AG04449 (cell line): ENCODE measurements around the gene TCF25.

Experiments used
- CTCF ChIA-PET: fragments of 350-600 bp; formaldehyde crosslinking; extraction: SDS; loops from one replicate; lab custom pipeline; 2021; ENCODE audit warnings: antibody characterized with exemption; lab: Yijun Ruan, JAX
- POLR2A ChIA-PET: fragments of 400-600, 350-600 bp; formaldehyde crosslinking; extraction: SDS; loops from one replicate; lab custom pipeline; 2020; ENCODE audit warnings: antibody characterized with exemption, inconsistent platforms; lab: Yijun Ruan, JAX
- DNase-seq: peaks from one replicate; pipeline ENCODE4 v3.0.0-alpha.2; 2010; ENCODE audit warnings: low read depth, low spot score
- H3K4me3 ChIP-seq: 2 replicates; pipeline ENCODE4 v1.5.1; 2011; ENCODE audit warnings: low read depth, mild to moderate bottlenecking, control low read depth, low read length
- TF ChIP-seq, protein P1 (sequence below): IDR thresholded peaks from one replicate; pipeline ENCODE4 v1.5.1; 2011; ENCODE audit warnings: mild to moderate bottlenecking, moderate library complexity, low read length, control low read depth, inconsistent platforms; ENCODE audit not compliant: insufficient read depth; ENCODE audit errors: missing control alignments

The TCF25 gene

DNA sequence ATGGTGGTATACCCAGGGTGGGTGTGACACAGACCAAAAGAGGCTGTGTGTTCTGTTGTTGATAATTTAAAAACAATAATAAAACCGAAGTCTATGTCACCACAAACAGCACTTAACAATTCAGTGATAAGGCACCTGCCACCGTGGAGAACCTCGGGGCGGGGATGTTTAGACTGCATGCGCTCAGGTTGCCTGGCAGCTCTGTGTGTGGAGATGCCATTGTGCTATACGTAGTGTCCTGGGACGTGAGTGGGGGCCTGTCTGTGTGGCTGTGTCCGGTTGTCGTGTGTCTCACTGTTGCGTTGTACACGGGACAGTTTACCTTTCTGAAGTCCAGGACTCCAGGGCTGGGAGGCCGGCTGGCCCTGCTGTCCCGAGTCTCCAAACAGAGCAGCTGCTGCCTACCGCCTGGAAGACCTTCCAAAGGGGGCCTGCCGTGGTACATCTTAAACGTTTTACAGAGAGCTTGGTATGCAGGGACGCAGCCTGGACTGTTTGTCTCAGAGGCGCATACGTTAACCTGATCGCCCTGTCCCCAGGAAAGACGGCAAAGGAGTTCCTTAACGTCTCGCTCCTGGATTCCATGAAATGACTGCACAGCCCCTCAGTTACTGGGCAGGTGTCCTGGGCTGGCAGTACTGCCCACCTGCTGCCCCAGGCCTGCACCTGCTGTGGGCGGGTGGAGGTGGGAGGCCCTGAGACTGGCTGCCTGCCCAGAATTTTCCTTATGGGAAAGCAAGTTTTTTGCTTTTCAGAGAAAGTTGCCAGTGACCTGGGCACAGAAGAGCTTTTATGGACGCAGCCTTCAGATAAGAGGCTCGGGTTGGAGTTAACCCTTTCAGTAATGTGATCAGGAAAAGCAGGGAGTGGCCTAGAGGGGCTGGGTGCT, 26.1 kb upstream of the TCF25 start:
- DNase-seq: no peak
- no peak overlapping the region for H3K4me3 ChIP-seq
- CTCF ChIA-PET: interaction anchor here (7.5 kb wide), 1 partner anchor 14 kb away, joined by 55 read pairs; no protein-coding TSS in a partner anchor
- TF ChIP-seq, protein P1, sequence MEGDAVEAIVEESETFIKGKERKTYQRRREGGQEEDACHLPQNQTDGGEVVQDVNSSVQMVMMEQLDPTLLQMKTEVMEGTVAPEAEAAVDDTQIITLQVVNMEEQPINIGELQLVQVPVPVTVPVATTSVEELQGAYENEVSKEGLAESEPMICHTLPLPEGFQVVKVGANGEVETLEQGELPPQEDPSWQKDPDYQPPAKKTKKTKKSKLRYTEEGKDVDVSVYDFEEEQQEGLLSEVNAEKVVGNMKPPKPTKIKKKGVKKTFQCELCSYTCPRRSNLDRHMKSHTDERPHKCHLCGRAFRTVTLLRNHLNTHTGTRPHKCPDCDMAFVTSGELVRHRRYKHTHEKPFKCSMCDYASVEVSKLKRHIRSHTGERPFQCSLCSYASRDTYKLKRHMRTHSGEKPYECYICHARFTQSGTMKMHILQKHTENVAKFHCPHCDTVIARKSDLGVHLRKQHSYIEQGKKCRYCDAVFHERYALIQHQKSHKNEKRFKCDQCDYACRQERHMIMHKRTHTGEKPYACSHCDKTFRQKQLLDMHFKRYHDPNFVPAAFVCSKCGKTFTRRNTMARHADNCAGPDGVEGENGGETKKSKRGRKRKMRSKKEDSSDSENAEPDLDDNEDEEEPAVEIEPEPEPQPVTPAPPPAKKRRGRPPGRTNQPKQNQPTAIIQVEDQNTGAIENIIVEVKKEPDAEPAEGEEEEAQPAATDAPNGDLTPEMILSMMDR: no peak
- POLR2A ChIA-PET: no interaction called here

DNA sequence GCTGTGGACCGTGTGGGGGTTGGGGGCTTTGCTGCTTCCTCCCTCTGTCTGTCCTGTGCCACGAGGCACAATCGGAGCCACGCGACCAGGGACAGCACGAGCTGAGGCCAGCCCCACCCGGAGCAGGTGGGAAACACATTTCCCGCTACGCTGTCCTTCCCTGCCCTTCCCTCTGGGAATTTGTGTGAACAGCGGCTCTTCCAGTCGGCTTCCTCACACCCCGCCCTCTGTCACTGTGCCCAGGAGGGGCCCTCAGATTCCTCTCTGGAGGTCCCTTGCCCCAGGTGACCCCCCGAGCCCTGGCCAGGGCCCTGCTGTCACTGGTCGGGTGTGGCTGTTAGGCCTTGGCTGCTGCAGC, 25.5 kb upstream of the TCF25 start:
- no peak overlapping the region for H3K4me3 ChIP-seq
- TF ChIP-seq, protein P1: no peak
- DNase-seq: no peak
- POLR2A ChIA-PET: no interaction called here
- CTCF ChIA-PET: interaction anchor here (7.5 kb wide), 1 partner anchor 13 kb away, joined by 55 read pairs; no protein-coding TSS in a partner anchor

DNA sequence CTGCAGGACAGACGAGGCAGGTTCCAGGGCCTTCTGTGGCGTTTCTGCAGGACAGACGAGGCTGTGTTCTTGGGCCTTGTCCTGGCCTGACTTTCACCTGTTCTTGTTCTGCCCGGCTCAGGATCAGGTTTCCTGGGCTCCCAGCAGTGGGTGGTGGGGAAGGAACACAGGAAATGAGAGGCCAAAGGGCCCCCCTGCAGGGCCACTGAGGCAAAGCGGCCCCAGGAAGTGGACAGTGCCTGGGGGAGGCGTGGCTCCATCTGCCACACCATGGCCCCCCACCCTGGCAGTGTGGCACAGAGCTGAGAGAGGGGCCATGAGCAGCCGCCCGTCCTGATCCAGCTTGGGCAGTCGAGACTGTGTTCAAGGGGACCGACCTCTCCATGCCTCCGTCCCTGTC, 24.4 kb upstream of the TCF25 start:
- POLR2A ChIA-PET: no interaction called here
- no peak for DNase-seq
- TF ChIP-seq, protein P1: no peak
- CTCF ChIA-PET: interaction anchor here (0.8 kb wide), 1 partner anchor 12 kb away, joined by 3 read pairs; no protein-coding TSS in a partner anchor
- H3K4me3 ChIP-seq: no peak overlapping the region

DNA sequence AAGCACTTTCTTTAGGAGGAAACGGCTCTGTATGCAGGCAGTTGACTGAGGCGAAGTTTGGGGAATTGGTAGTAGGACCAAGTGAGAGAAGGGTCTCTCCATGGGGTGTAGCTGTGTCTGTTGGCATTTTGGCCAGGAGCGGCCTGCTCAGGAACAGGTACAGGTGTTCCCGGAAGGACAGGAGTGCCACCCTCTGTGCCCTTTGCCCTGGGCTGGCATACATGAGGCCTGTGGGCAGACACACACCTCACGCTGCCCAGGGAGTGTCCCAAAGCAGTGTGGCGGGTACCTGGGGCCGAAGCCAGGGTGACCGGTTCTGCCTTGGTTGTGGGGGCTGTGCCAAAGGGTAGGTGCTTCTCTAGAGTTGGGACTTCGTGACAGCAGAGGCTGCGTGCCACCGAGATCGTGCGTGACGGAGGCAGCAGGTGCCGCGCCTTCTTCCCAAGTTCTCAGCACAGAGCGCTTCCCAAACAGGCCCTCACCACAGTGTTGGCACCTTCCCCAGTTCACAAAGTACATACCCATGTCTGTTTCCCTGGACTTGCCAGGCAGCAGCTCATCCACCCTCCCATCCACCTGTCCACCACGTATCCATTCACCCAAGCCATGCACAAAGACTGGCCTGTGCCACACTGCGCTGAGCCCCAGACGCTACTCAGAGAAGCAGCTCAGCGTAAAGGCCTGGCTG, 19.9 kb upstream of the TCF25 start:
- H3K4me3 ChIP-seq: no peak overlapping the region
- CTCF ChIA-PET: interaction anchor here (0.7 to 1.4 kb wide), 3 partner anchors 9 to 10 kb away, joined by 3 read pairs; no protein-coding TSS in a partner anchor
- TF ChIP-seq, protein P1: no peak
- no peak for DNase-seq
- POLR2A ChIA-PET: no interaction called here

DNA sequence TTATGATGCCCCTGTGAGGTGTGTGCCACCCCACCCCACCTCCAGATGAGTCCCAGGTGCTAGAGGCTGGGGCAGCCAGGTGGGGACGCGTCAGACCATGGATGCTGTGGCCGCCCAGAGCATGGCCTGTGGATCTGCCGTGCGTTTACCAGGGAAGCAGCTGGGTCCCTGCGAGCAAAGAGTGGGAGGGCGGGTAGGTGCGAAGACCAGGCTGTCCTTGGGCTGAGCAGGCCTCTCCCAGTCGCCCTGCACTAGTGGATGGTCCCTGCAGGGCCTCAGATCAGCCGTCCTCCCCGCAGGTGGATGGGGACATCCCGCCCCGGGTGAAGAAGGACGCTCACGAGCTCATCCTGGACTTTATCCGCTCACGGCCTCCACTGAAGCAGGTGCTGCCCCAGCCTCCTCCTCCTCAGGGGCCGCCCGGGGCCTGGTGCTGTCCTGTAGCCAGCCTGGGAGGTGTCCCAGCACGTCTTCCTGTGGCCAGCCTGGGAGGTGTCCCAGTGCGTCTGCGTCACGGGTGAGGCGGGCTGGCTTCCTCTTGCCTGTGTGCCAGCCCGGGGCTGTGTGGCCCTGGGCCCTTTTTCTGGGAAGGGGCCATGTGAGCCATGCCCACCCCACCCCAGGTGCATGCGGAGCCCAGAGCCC, 18.0 kb upstream of the TCF25 start:
- ChIA-PET CTCF (no interaction called here), POLR2A (interaction anchor here (0.6 kb wide), 1 partner anchor 63 kb away, joined by 4 read pairs; the partner anchor contains the start of gene MC1R)
- no peak for DNase-seq
- no peak overlapping the region for H3K4me3 ChIP-seq
- TF ChIP-seq, protein P1: no peak
